NCI-H2196 treated with DMSO at 0.1 percent for 48 hours (cell line): Measurements from ENCODE around the gene TSPEAR.

ENCODE experiments used
- DNase-seq: peaks from one replicate; lab custom pipeline; 2025; ENCODE audit not compliant: unreplicated experiment; lab: John Stamatoyannopoulos, UW

Gene TSPEAR

DNA sequence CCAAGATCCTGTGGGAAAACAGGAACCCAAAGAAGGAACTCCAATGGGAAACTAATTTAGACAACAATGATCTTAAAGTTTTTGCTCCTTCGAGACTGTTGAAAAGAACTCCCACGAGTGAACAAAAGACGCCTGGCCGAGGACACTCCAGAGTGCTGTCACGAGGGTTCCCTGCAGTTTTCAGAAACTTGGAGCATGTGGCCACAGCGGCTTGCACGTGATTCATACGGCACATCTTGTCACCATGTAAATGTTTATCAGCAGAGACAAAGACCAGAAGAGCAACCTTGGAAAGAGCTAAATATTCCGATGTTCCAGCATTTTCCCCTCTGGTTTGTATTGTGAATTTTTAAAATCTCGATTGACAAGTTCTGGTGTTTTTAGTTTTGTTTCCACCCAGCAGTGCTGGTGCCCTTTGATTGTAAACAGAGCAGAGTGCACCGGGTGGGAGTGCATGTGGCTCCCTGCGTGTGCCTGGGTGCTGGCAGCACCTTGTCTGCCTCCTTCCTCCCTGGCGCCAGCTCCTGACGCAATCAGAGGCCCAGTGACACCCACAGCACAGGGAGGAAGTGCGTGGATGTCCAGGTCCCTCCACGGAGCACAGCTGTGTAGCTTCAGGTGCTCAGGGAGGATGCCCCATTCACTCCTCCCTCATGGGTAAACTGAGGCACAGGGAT, 233.1 kb downstream of the TSPEAR start:
- DNase-seq = no peak

- no peak for DNase-seq
These were observed 233.7 kb downstream of the TSPEAR start for GRCh38 chr21:44477712-44478111.

DNA sequence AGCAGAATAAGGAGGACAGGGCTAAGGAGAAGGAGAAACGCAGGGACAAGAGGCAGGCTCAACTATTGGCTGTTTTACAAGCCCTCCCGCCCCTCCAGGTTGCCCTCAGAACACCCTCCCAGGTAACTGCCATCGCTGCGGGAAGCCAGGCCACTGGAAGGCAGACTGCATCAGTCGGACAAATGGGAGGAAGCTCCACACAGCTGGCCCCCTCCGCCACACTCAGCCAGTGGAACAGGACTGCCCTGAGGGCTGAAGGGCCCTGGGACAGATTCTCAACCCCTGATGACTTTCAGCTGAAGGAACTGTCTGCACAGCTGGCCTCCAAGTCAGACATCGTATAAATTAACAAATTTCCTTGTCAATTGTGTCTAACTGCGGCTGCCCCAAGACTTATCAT, 234.2 kb downstream of the TSPEAR start:
- no peak for DNase-seq

GRCh38 chr21:44475266-44475845, 236.0 kb downstream of the TSPEAR start:
- no peak for DNase-seq

DNA sequence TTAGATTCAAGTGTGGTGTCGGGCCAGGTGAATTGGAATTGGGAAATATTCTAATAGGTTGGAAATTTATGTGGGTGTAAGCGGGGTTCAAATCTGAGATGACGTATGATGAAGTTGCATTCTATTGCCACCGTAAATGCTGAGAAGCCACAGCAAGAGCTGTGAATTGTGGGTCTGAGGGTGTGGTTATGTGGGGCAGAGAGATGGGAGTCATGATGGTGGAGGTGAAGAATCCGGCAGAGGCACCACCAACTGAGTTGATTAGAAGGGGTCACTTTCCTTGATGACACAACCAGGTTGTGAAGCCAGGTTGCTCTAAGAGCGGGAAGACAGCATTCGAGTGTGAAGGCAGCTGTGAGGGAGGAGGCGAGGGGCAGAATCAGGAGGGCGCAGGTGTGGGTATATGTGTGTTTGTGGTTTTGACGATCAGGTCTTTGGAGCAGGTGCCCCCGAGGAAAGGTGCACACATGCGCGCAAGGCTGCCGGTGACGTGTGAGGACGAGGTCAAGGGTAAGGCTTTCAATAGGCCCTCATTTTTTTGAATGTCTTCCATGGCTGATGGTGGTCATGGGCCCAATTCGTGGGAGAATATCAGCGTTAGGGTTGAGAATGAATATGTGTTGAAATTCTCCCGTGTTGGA, 237.3 kb downstream of the TSPEAR start:
- no peak for DNase-seq

DNA sequence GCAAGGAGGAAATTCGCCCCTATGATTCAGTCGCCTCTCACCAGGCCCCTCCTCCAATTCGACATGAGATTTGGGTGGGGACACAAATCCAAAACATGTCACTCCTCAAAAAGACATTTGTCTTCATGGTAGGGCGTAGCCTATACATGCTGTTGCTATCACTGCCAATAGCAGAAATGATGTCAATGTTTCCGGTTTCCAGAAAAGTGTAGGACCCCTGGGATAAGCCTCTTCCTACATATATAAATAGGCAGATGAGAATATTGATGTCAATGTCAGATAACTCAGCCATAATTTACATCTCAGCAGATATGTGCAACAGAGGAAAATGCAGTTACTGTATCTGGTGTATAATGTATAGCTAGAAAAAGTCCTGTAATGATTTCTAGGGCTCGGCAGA, 239.4 kb downstream of the TSPEAR start:
- DNase-seq = no peak

- no peak for DNase-seq
These were observed 240.0 kb downstream of the TSPEAR start for GRCh38 chr21:44471341-44471740.

GRCh38 chr21:44467859-44468195, 243.5 kb downstream of the TSPEAR start:
- DNase-seq = no peak

- DNase-seq = no peak
These were observed 244.1 kb downstream of the TSPEAR start for GRCh38 chr21:44466996-44467858.

DNA sequence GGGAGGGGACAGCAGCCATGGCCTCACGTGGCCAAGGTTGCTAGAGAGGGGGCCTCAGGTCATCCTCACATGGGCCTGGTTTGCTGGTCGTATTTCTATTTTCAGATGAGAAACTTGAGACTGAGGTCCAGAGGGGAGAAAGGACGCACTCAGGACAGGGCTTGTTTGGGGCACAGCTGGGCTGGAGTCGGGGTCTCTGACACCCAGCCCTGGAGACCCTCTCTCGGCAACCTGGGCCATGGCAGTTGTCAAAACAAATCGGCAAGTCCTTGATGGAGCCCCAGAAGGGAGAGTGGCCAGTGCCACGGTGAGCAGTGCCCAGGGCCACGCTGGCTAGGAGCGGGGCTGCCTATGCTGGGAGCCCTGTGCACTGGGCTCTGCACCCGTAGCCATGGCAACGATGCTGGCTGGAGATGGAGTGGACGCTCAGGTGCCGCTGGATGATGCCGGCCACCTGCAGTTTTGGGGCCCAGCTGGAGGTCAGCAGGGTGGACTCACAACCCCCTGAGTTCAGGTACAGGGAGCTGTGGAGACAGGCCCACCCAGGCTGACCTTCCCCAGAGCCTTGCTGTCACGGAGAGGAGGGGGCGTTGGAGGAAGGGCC, 244.9 kb downstream of the TSPEAR start:
- no peak for DNase-seq

- no peak for DNase-seq
These were observed 247.0 kb downstream of the TSPEAR start for GRCh38 chr21:44464351-44464750.

GRCh38 chr21:44463724-44464123, 247.6 kb downstream of the TSPEAR start:
- DNase-seq = no peak

- DNase-seq = no peak
These were observed 248.6 kb downstream of the TSPEAR start for GRCh38 chr21:44462834-44463200.

DNA sequence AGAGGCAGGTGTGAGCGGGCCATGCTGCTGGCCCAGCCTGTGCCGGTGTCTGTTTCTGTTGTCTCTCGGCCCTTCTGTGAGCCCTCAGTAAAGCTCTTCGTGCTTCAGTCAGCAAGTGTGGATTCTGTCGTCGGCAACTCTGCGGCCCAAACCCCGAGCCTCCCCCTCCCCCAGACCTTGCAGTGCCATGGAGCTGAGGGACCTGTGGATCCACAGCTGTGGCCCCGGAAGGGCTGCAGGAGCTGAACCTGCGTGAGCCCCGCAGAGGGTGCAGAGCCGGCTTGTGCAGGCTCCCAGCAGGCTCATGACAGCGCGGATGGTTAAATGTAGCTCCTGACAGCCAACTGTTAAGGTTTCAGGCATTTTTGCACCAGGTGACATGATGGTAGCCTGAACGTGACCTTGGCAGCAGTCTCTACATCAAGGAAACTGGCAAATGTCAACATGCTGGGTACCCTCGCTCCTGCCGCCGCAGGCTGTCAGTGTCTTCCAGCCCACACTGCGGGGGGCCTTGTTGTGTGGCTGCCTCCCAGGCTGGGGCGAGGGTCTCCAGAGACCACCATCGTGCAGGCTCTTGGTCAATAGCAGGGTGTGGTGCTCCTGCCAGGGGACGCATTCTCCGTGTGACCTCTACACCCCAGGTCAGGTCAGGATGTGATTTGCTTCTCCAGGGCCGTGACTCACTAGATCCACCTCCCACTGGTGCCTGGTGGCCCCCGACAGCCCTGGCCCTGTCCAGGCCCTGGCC, 249.1 kb downstream of the TSPEAR start:
- DNase-seq = no peak

GRCh38 chr21:44461464-44462001, 249.8 kb downstream of the TSPEAR start:
- DNase-seq = no peak

GRCh38 chr21:44461005-44461404, 250.4 kb downstream of the TSPEAR start:
- no peak for DNase-seq

GRCh38 chr21:44460441-44460755, 251.0 kb downstream of the TSPEAR start:
- no peak for DNase-seq

DNA sequence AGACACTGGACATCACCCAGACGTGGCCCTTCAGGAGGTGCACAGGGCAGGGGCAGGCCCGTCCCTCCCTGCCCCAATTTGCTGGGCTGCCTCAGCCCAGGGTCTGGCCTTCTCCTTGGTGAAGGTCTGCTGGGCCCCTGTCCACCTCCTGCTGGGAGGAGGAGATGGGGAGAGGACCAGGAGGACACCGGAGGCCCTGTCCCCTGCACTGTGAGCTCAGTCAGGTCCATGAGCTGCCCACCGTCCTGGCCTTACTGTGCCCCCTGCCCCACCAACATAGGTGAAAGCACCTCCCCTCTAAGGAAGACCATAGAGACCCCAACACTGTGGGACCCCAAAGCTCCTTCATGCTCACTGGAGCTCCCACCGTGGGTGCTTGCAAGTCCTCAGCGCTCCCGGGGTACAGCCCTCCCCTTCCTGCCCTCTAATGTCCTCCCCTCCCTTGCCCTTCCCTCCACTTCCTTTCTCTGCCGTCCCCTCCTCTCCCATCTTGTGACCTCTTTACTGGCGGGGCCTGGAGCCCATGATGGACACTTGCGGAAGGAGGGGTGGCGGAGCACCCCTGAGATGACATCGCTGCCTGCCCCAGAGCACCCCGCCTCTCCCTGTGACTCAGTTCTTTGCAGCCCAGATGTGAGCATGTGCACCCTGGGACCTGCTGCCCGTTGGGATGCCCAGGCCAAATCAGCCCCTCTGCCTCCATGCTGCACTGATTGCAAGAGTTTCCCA, 251.5 kb downstream of the TSPEAR start:
- DNase-seq = no peak

DNA sequence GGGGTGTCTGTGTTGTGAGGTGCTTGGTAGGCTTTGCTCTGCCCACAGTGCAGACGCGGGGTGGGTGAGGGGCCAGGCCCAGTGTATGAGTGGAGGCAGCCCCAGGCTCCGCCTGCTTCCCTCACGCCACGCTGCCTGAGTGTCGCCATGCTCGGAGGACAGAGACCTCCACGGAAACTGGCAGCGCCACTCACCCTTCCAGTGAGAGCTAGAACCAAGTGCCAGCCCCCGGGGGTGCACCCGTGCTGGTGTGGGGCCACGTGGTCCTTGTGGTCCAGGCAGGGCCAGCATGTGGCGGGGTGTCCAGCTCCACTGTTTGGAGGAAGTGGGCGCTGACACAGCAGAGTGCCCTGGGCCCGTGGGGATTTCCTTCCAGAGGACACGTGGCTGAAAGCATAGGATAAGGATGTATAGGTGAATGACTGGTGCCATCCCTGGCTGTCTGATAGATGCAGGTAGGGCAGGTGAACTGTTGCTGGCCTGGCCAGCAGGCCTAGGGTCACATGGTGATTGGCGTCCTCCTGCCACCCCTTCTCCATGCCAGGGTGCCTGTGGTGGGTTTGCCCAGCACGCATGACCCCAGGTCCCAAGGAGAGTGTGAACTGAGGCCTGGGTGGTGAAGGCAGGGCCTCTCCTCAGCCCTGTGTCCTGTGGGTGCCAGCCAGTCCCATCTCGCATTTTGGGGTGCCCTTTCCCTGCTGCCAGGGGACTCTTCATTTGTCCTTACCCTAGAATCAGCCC, 252.2 kb downstream of the TSPEAR start:
- no peak for DNase-seq
